Measurements from ENCODE around the gene VCPKMT. TPM values are rescaled to one million over a fixed set of nuclear protein-coding genes. Genes with fewer than 3 reads are reported as not detected.

VCPKMT gene
- total and polyA plus RNA-seq, 7 donors = 3.5 to 12.2 (median 8.3) TPM

Small RNA genes within 50 kb of the gene (small RNA-seq; reads per million reads assigned to genes)
- gene RF00019 = 0 reads per million in 3 donors

Other genes starting within 250 kb of the VCPKMT start
- gene ARF6, start 223.5 kb downstream of the VCPKMT start, total RNA-seq = 10 to 100 TPM; 33.8 to 45.6 (median 39.4) TPM
- gene ARF6, start 223.5 kb downstream of the VCPKMT start, polyA plus RNA-seq = 100 to 1,000 TPM in 1 of 3 donors, 10 to 100 TPM in 2; 81.9 to 117 (median 90.7) TPM
- gene SOS2, start 115.0 kb upstream of the VCPKMT start, total RNA-seq = 10 to 100 TPM; 31.9 to 40.4 (median 38.7) TPM
- gene SOS2, start 115.0 kb upstream of the VCPKMT start, polyA plus RNA-seq = 10 to 100 TPM; 11.2 to 25.2 (median 18.6) TPM
- gene L2HGDH, start 195.7 kb upstream of the VCPKMT start, total RNA-seq = 1 to 10 TPM; 2.7 to 6.3 (median 3.6) TPM
- gene L2HGDH, start 195.7 kb upstream of the VCPKMT start, polyA plus RNA-seq = 1 to 10 TPM; 3.6 to 6.7 (median 5.7) TPM
- gene DMAC2L, start 195.8 kb upstream of the VCPKMT start, total RNA-seq = 10 to 100 TPM; 12.2 to 37.1 (median 28.5) TPM
- gene DMAC2L, start 195.8 kb upstream of the VCPKMT start, polyA plus RNA-seq = 10 to 100 TPM; 15.2 to 30.0 (median 19.4) TPM

All from sigmoid colon (tissue), 7 donors.